ENCODE data around the gene RAP1B.

The RAP1B gene

DNA sequence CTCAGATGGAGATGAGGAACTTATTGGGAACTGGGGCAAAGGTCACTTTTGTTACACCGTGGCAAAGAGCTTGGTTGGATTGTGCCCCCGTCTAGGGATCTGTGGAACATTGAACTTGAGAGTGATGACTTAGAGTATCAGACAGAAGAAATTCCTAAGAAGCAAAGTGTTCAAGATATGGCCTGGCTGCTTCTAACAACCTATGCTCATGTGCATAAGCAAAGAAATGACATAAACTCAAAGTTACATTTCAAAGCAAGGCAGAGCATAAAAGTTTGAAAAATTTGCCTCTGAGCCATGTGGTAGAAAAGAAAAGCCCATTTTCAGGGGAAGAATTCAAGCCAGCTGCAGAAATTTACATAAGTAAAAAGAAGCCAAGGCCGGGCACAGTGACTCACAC is 21.5 kb upstream of the RAP1B start:
- TF ChIP-seq TAF1 (IDR thresholded peaks at IDR 0.05; ENCODE audit: borderline replicate concordance, insufficient read depth, low read length), result no peak
- no peak for TF ChIP-seq FOXP2 (optimal IDR thresholded peaks at IDR 0.05; ENCODE audit: borderline replicate concordance, extremely low read depth, extremely low read length, insufficient read depth)
- TF ChIP-seq REST (IDR thresholded peaks at IDR 0.05; ENCODE audit: insufficient read depth in 1 of 2, low read depth in 2 of 2, low read length in 2 of 2), result no peak
- no peak for TF ChIP-seq SIN3A (IDR thresholded peaks at IDR 0.05; ENCODE audit: borderline replicate concordance, insufficient read depth, low read length)
- no peak for TF ChIP-seq POLR2AphosphoS5 (IDR thresholded peaks at IDR 0.05; ENCODE audit: low read depth, low read length)

DNA sequence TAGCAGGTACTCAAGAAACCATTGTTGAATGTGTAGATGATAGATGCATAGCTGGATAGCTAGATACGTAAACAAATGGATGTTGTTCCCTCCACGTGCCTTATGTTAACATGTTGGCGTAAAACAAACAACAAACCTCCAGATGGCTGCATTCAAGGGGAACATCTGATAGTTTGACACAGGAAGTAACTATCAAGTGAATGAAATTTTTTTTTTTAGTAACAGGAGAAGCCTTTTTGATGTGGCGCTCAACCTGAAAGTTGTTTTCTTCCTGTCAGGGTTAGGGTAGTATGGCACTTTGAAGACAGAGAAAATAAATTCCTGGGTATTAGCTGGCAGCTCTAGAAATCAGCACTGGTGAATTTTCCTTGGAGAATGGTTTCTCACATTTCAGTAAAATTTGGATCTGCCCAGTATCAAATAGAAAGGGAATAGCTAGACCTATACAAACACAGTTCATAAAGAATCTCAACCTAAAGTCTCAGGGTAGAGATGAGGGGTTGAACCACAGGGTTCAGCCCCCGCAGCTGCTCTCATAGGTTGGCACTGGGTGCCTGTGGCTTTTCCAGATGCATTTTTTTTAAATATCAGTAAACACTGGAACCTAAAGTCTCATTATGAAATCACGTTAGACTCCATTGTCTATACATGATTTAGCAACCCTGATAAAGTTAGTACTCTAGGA is 18.8 kb upstream of the RAP1B start:
- no peak for TF ChIP-seq POLR2AphosphoS5 (IDR thresholded peaks at IDR 0.05; ENCODE audit: low read depth, low read length)
- no peak for TF ChIP-seq SIN3A (IDR thresholded peaks at IDR 0.05; ENCODE audit: borderline replicate concordance, insufficient read depth, low read length)
- TF ChIP-seq TAF1 (IDR thresholded peaks at IDR 0.05; ENCODE audit: borderline replicate concordance, insufficient read depth, low read length), result no peak
- TF ChIP-seq REST (IDR thresholded peaks at IDR 0.05; ENCODE audit: insufficient read depth in 1 of 2, low read depth in 2 of 2, low read length in 2 of 2), result no peak
- TF ChIP-seq FOXP2 (optimal IDR thresholded peaks at IDR 0.05; ENCODE audit: borderline replicate concordance, extremely low read depth, extremely low read length, insufficient read depth), result no peak

DNA sequence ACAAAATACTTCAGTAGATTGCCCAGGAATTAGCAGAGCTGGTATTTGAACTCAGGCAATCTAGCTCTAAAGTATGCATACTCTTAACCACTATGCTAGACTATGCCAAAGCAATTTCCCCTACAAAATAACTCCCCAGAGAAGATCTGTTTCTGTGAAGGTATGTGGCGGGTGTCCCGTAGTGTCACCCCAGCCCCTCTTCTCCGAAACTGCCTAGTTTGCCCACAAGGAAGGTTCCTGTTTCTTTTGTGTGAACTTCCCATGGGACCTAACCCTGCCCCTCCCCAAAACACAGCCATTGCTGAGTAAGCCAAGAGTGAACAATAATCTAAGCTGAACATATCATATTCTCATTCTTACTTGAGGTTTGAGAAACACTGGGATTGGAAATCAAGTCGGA is 15.5 kb upstream of the RAP1B start:
- TF ChIP-seq REST (IDR thresholded peaks at IDR 0.05; ENCODE audit: insufficient read depth in 1 of 2, low read depth in 2 of 2, low read length in 2 of 2), result no peak
- no peak for TF ChIP-seq POLR2AphosphoS5 (IDR thresholded peaks at IDR 0.05; ENCODE audit: low read depth, low read length)
- no peak for TF ChIP-seq SIN3A (IDR thresholded peaks at IDR 0.05; ENCODE audit: borderline replicate concordance, insufficient read depth, low read length)
- no peak for TF ChIP-seq FOXP2 (optimal IDR thresholded peaks at IDR 0.05; ENCODE audit: borderline replicate concordance, extremely low read depth, extremely low read length, insufficient read depth)
- no peak for TF ChIP-seq TAF1 (IDR thresholded peaks at IDR 0.05; ENCODE audit: borderline replicate concordance, insufficient read depth, low read length)

DNA sequence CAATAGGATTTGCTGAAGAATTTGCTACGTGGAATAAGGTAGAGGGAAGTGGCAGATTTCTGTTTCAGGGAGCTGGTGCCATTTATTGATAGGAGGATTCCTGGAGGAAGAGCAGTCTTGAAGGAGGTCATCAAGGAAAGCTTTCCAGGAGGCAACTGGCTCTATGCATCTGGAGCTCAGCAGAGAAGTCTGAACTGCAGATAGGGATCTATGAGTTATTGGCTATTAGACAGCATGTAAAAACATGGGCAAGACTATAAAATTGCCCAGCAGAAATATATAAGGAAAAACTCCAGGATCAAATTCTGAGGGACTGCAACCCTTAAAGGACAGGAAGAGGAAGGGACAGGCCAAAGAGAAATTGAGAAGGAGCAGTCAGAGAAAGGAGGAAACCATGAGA is 8.9 kb upstream of the RAP1B start:
- no peak for TF ChIP-seq FOXP2 (optimal IDR thresholded peaks at IDR 0.05; ENCODE audit: borderline replicate concordance, extremely low read depth, extremely low read length, insufficient read depth)
- no peak for TF ChIP-seq TAF1 (IDR thresholded peaks at IDR 0.05; ENCODE audit: borderline replicate concordance, insufficient read depth, low read length)
- no peak for TF ChIP-seq POLR2AphosphoS5 (IDR thresholded peaks at IDR 0.05; ENCODE audit: low read depth, low read length)
- TF ChIP-seq REST (IDR thresholded peaks at IDR 0.05; ENCODE audit: insufficient read depth in 1 of 2, low read depth in 2 of 2, low read length in 2 of 2), result no peak
- no peak for TF ChIP-seq SIN3A (IDR thresholded peaks at IDR 0.05; ENCODE audit: borderline replicate concordance, insufficient read depth, low read length)
